Stimulated activated naive CD8-positive, alpha-beta T cell treated with anti-CD3 and anti-CD28 coated beads, Interleukin-15, Interleukin-2, amounts not matched to agents 100 ng/mL and 50 ng/mL, for 24 hours (primary cell): ENCODE results near the gene FMN1.

ENCODE experiments used
- H3K27ac Mint-ChIP-seq: one replicate; pipeline ENCODE4 v1.8.0; 2021; ENCODE audit warnings: mild to moderate bottlenecking, mixed read lengths
- H3K27me3 Mint-ChIP-seq: one replicate; pipeline ENCODE4 v1.8.0; 2021; ENCODE audit warnings: mixed read lengths
- H3K36me3 Mint-ChIP-seq: one replicate; pipeline ENCODE4 v1.8.0; 2021; ENCODE audit warnings: low read depth, mixed read lengths
- H3K4me1 Mint-ChIP-seq: one replicate; pipeline ENCODE4 v1.8.0; 2021; ENCODE audit warnings: low read depth, mixed read lengths
- H3K4me3 Mint-ChIP-seq: one replicate; pipeline ENCODE4 v1.8.0; 2021; ENCODE audit warnings: mild to moderate bottlenecking, mixed read lengths
- H3K9me3 Mint-ChIP-seq: one replicate; pipeline ENCODE4 v1.8.0; 2021; ENCODE audit warnings: mixed read lengths

FMN1 gene

DNA sequence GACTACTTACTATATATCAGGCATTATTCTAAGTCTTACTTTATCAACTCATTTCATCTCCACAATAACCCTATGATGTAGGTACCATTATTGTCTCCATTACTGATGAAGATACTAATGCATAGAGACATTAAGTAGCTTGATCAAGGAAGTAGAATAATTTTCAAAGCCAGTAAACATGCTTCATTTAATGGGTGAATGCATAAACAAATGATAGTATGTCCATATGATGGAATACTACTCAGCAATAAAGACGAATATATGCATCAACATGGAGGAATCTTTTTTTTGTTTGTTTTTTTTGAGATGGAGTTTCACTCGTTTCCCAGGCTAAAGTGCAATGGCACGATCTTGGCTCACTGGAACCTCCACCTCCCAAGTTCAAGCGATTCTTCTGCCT, 184.9 kb downstream of the FMN1 start:
- H3K4me3 Mint-ChIP-seq, result no peak overlapping the region
- H3K9me3 Mint-ChIP-seq, result no peaks in the 10 kb centered on the region
- H3K27me3 Mint-ChIP-seq, result peaks cover 22% of the 10 kb centered on the region
- peaks cover 10% of the 10 kb centered on the region for H3K4me1 Mint-ChIP-seq
- no peaks in the 10 kb centered on the region for H3K36me3 Mint-ChIP-seq
- H3K27ac Mint-ChIP-seq, result no peak overlapping the region

GRCh38 chr15:33009026-33009425, 185.5 kb downstream of the FMN1 start:
- H3K4me1 Mint-ChIP-seq, result peaks cover 8% of the 10 kb centered on the region
- H3K27ac Mint-ChIP-seq, result no peak overlapping the region
- no peaks in the 10 kb centered on the region for H3K9me3 Mint-ChIP-seq
- H3K36me3 Mint-ChIP-seq, result no peaks in the 10 kb centered on the region
- no peak overlapping the region for H3K4me3 Mint-ChIP-seq
- peaks cover 21% of the 10 kb centered on the region for H3K27me3 Mint-ChIP-seq

DNA sequence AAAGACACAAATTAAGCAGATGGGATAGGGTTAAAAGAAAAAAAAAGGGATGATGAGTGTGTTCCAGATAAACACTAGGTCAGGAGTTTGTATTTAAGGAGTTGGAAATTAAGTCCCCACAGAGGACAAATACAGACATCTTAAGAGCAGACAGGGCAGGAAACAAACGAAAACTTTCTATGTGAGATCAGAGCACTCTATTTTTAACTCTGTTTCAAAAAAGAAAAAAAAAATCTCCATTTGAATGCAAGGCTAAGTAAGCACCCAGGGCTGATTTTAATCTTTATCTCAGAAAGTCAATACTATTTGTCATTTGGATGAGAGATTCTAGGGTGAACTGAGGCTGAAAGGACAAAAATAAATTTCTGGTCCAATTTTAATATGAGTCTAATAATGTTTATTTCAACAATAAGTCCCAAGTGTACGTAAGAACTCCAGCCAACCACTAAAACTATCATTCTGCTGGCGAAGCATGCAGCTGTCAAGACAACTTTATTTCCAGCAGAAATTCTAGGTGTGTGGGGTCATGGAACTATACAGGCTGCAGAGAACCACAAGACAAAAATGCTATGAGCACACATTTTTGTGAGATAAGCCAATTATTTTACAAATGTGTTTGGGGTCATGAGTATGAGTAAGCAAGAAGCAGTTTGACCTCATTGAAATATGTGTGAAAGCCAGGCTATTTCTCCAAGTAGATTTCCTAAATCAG, 186.1 kb downstream of the FMN1 start:
- H3K27me3 Mint-ChIP-seq, result peaks cover 21% of the 10 kb centered on the region
- no peak overlapping the region for H3K4me3 Mint-ChIP-seq
- no peaks in the 10 kb centered on the region for H3K9me3 Mint-ChIP-seq
- peaks cover 3% of the 10 kb centered on the region for H3K4me1 Mint-ChIP-seq
- H3K27ac Mint-ChIP-seq, result no peak overlapping the region
- H3K36me3 Mint-ChIP-seq, result no peaks in the 10 kb centered on the region

DNA sequence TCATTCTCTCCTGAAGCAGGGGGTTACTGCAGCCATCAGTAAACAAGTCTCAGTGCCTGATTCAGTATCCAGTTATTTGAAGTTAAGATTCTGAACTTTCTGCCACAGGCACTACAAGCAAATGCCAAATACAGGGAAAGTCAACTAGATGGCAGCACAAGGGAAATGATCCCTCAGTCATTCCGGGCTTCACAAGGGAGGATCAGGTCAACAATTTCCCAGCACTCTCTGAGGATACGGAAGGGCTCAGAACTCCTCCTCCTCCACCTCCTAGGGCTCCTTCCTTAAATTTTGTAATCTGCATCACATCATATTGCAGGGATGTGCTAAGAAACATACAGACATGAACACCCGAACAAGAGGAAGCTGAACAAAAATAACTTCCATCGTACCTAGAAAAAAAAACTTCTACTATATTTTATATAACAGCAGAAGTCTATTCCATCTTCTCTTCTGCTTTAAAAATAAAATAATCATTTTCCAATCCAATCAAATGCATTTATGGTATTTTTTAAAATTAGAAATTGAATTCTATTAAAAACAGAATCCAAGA, 187.1 kb downstream of the FMN1 start:
- Mint-ChIP-seq H3K9me3 (no peaks in the 10 kb centered on the region), H3K4me3 (no peak overlapping the region), H3K27me3 (peaks cover 21% of the 10 kb centered on the region), H3K27ac (no peak overlapping the region), H3K36me3 (no peaks in the 10 kb centered on the region), H3K4me1 (no peaks in the 10 kb centered on the region)

DNA sequence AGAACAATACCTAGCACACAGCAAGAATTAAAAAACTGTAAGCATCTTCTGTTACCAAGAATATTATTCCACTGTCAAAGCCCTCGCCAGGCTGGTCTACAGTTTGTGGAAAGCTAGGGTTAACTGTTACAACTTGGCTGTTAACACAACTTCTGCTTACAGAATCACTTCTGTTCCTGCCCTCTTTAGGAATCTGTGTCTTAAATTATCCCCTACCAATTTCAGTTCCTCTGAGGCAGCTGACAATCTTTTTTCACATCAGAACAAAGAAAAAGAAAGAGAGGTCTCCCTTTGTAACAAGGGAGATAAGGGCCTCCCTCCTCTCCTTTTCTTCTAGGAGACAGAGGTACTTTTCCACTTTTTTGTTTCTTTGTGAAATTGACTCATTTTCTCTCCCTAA, 188.9 kb downstream of the FMN1 start:
- Mint-ChIP-seq H3K4me1 (no peaks in the 10 kb centered on the region), H3K27me3 (peaks cover 23% of the 10 kb centered on the region), H3K9me3 (no peaks in the 10 kb centered on the region), H3K27ac (no peak overlapping the region), H3K4me3 (no peak overlapping the region), H3K36me3 (no peaks in the 10 kb centered on the region)

- no peak overlapping the region for H3K4me3 Mint-ChIP-seq
- H3K36me3 Mint-ChIP-seq, result no peaks in the 10 kb centered on the region
- H3K27ac Mint-ChIP-seq, result no peak overlapping the region
- no peaks in the 10 kb centered on the region for H3K9me3 Mint-ChIP-seq
- no peaks in the 10 kb centered on the region for H3K4me1 Mint-ChIP-seq
- peaks cover 21% of the 10 kb centered on the region for H3K27me3 Mint-ChIP-seq
These were observed 192.6 kb downstream of the FMN1 start for GRCh38 chr15:33001926-33002325.

- Mint-ChIP-seq H3K4me1 (no peaks in the 10 kb centered on the region), H3K27me3 (peaks cover 17% of the 10 kb centered on the region), H3K4me3 (no peak overlapping the region), H3K36me3 (no peaks in the 10 kb centered on the region), H3K27ac (no peak overlapping the region), H3K9me3 (no peaks in the 10 kb centered on the region)
These were observed 195.4 kb downstream of the FMN1 start for GRCh38 chr15:32998979-32999672.

- peaks cover 17% of the 10 kb centered on the region for H3K27me3 Mint-ChIP-seq
These were observed 196.3 kb downstream of the FMN1 start for GRCh38 chr15:32998182-32998581.

GRCh38 chr15:32994810-32995424, 199.6 kb downstream of the FMN1 start:
- no peaks in the 10 kb centered on the region for H3K36me3 Mint-ChIP-seq

More at GRCh38 chr15:32998182-32998581, 196.3 kb downstream of the FMN1 start:
- no peaks in the 10 kb centered on the region for H3K4me1 Mint-ChIP-seq
- no peaks in the 10 kb centered on the region for H3K9me3 Mint-ChIP-seq
- no peak overlapping the region for H3K27ac Mint-ChIP-seq
- no peaks in the 10 kb centered on the region for H3K36me3 Mint-ChIP-seq
- no peak overlapping the region for H3K4me3 Mint-ChIP-seq

DNA sequence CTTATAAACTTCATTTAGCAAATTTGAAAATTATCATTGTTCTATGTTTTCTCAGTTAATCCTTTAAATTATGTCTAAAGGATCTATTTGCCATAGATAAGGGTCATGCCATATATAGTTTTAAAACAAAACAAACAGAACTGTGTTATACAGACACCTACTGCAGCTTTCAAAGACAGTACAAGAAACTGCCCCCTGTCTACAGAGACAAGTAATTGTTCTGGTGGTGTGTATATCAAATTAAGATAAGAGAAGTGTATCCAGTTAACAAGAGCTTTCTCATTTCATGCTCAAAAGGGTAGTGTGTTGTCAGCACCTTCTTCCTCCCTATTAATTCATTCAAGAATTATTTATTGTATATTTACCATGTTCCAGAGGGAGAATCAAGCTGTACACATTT, 201.2 kb downstream of the FMN1 start:
- peaks cover 14% of the 10 kb centered on the region for H3K27me3 Mint-ChIP-seq
- H3K9me3 Mint-ChIP-seq, result no peaks in the 10 kb centered on the region
- no peaks in the 10 kb centered on the region for H3K4me1 Mint-ChIP-seq
- H3K4me3 Mint-ChIP-seq, result no peak overlapping the region
- H3K27ac Mint-ChIP-seq, result no peak overlapping the region
- H3K36me3 Mint-ChIP-seq, result no peaks in the 10 kb centered on the region

More at GRCh38 chr15:32994810-32995424, 199.6 kb downstream of the FMN1 start:
- H3K9me3 Mint-ChIP-seq, result no peaks in the 10 kb centered on the region
- H3K4me3 Mint-ChIP-seq, result no peak overlapping the region
- H3K27me3 Mint-ChIP-seq, result peaks cover 14% of the 10 kb centered on the region
- no peak overlapping the region for H3K27ac Mint-ChIP-seq
- H3K4me1 Mint-ChIP-seq, result no peaks in the 10 kb centered on the region

DNA sequence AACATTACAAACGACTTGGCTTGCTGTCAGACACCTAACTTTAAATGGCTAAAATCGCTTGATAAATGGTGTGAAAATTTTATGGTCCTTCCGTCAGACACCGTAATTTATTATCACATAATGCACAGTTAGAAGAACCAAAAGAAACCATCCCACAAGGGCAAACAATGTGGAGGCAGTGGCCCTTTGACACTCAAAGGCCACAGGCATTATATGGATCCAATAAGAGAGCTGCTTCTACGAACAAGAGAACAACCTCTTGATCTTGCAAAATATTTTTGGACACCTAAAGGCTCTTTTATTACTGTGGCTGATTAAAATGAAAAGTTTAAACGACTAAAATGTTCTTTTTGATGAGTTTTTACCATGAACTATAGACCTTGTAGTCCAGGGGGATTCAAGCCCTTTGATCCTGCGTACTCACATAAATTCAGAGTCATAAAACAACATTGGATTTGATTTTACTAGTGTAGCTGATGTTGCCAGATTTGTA, 202.8 kb downstream of the FMN1 start:
- Mint-ChIP-seq H3K36me3 (no peaks in the 10 kb centered on the region), H3K4me1 (no peaks in the 10 kb centered on the region), H3K27me3 (peaks cover 7% of the 10 kb centered on the region), H3K27ac (no peak overlapping the region), H3K9me3 (no peaks in the 10 kb centered on the region), H3K4me3 (no peak overlapping the region)

GRCh38 chr15:32990071-32990470, 204.4 kb downstream of the FMN1 start:
- Mint-ChIP-seq H3K36me3 (no peaks in the 10 kb centered on the region), H3K4me1 (no peaks in the 10 kb centered on the region), H3K9me3 (no peaks in the 10 kb centered on the region), H3K27me3 (peaks cover 4% of the 10 kb centered on the region), H3K27ac (no peak overlapping the region), H3K4me3 (no peak overlapping the region)

DNA sequence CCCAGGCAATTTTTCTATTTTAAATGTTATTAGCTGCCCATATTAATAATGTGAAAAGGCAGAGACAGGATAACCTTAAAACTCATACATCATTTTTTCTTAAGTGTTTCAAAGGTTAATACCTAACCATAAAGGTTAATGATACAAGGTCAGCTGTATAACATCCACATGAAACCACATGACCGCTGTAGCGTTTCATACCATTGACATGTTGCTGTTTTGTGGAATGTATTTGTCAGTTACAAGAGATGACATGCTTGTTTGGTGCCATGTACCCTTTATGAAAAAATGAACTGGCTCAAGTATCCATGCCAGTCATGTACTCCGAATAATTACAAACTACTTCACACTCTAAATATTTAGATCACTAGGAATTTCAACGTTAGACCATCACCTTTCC, 207.4 kb downstream of the FMN1 start:
- H3K36me3 Mint-ChIP-seq, result no peaks in the 10 kb centered on the region
- H3K27me3 Mint-ChIP-seq, result peaks cover 12% of the 10 kb centered on the region
- no peak overlapping the region for H3K4me3 Mint-ChIP-seq
- H3K4me1 Mint-ChIP-seq, result no peaks in the 10 kb centered on the region
- H3K27ac Mint-ChIP-seq, result no peak overlapping the region
- H3K9me3 Mint-ChIP-seq, result no peaks in the 10 kb centered on the region

- H3K4me1 Mint-ChIP-seq, result no peaks in the 10 kb centered on the region
- no peak overlapping the region for H3K27ac Mint-ChIP-seq
- H3K4me3 Mint-ChIP-seq, result no peak overlapping the region
- H3K27me3 Mint-ChIP-seq, result peaks cover 16% of the 10 kb centered on the region
- H3K36me3 Mint-ChIP-seq, result no peaks in the 10 kb centered on the region
- no peaks in the 10 kb centered on the region for H3K9me3 Mint-ChIP-seq
These were observed 208.4 kb downstream of the FMN1 start for GRCh38 chr15:32986147-32986546.

GRCh38 chr15:32983679-32984078, 210.8 kb downstream of the FMN1 start:
- Mint-ChIP-seq H3K4me1 (no peaks in the 10 kb centered on the region), H3K27ac (no peak overlapping the region), H3K4me3 (no peak overlapping the region), H3K9me3 (no peaks in the 10 kb centered on the region), H3K36me3 (no peaks in the 10 kb centered on the region), H3K27me3 (peaks cover 16% of the 10 kb centered on the region)
